ENCODE data around the gene DTX1. TPM values are rescaled to one million over a fixed set of nuclear protein-coding genes. Genes with fewer than 3 reads are reported as not detected.

DTX1 gene
- total and polyA plus RNA-seq, 2 donors (not counting 1 experiment from before 2014, with no cell fraction given): 47.0 to 49.5 TPM

DNA sequence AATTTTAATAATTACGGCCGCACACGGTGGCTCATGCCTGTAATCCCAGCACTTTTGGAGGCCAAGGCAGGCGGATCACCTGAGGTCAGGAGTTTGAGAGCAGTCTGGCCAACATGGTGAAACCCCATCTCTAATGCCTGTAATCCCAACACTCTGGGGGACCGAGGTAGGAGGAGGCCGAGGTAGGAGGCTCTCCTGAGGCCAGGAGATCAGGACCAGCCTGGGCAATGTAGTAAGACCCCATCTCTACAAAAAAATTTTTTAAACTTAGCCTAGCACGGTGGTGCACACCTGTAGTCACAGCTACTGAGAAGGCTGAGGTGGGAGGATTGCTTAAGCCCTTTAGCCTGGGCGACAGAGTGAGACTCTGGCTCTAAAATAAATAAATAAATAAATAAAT lies 87.4 kb downstream of the DTX1 start:
- no peak for ATAC-seq (ENCODE audit: low read depth)
- peak overlapping the region; percentile 41 for H3K27ac Mint-ChIP-seq

GRCh38 chr12:113144806-113145205 lies 88.3 kb downstream of the DTX1 start:
- CTCF ChIA-PET: interaction anchor here (0.9 to 1.0 kb wide), 3 partner anchors 8 to 96 kb away, joined by 3 to 5 read pairs (median 4); no protein-coding TSS in a partner anchor
- POLR2A ChIA-PET: no interaction called here
- H4K20me1 ChIP-seq (ENCODE audit: control insufficient read depth, insufficient read depth, low read length, poor library complexity, severe bottlenecking): no peaks in the 10 kb centered on the region
- H2AFZ ChIP-seq (ENCODE audit: insufficient read depth, low read depth, low read length, poor library complexity, severe bottlenecking): no peak overlapping the region
- ATAC-seq (ENCODE audit: low read depth) (no peak), DNase-seq (no peak)
- no peak overlapping the region for H3K4me2 ChIP-seq (replicated peaks; ENCODE audit: low read depth, low read length, poor library complexity, severe bottlenecking)
- Mint-ChIP-seq H3K27me3 (no peaks in the 10 kb centered on the region), H3K4me1 (peaks cover 19% of the 10 kb centered on the region), H3K9me3 (ENCODE audit: insufficient read depth) (peaks cover 3% of the 10 kb centered on the region), H3K27ac (no peak overlapping the region), H3K4me3 (no peak overlapping the region)
- no peak overlapping the region for H3K27ac ChIP-seq (ENCODE audit: low read length in 2 of 2)
- TF ChIP-seq EZH2 (IDR thresholded peaks at IDR 0.05; ENCODE audit: borderline replicate concordance, insufficient read depth, low read depth, low read length, poor library complexity, severe bottlenecking) (no peak), CTCF (IDR thresholded peaks at IDR 0.05) (no peak)
- WGBS (ENCODE audit: insufficient coverage): 93% methylated on average over 2 of the region's 5 CpGs
- no peak overlapping the region for H3K9ac ChIP-seq (ENCODE audit: low read length)
- H3K9me3 ChIP-seq (ENCODE audit: control extremely low read depth in 1 of 3, control insufficient read depth in 2 of 3, insufficient read depth in 1 of 3, low read length in 2 of 3): peaks cover 0 to 6% (median 1%) of the 10 kb centered on the region in 3 donors
- no peaks in the 10 kb centered on the region for H3K79me2 ChIP-seq (ENCODE audit: control insufficient read depth, insufficient read depth, low read length)
- intact Hi-C loops (cut with micrococcal nuclease): no loop called here
- H3K4me1 ChIP-seq (ENCODE audit: control insufficient read depth in 2 of 2, insufficient read depth in 2 of 2, low read length in 2 of 2): peaks cover 14 to 17% of the 10 kb centered on the region in 2 donors
- no peak overlapping the region for H3K4me3 ChIP-seq (ENCODE audit: control extremely low read depth in 1 of 5, extremely low read depth in 1 of 5, insufficient read depth in 1 of 5, low read depth in 2 of 5, low read length in 4 of 5)
- H3K36me3 ChIP-seq (replicated peaks in 1 of 2; ENCODE audit: control extremely low read depth in 1 of 2, control insufficient read depth in 1 of 2, extremely low read depth in 1 of 2, insufficient read depth in 2 of 2, low read length in 1 of 2): no peaks in the 10 kb centered on the region
- H3K27me3 ChIP-seq (replicated peaks in 1 of 4; ENCODE audit: control extremely low read depth in 1 of 4, control insufficient read depth in 3 of 4, insufficient read depth in 4 of 4, low read length in 3 of 4): no peaks in the 10 kb centered on the region

More for the DNA sequence above, 87.4 kb downstream of the DTX1 start:
- Histone ChIP-seq H3K36me3 (replicated peaks in 1 of 2; ENCODE audit: control extremely low read depth in 1 of 2, control insufficient read depth in 1 of 2, extremely low read depth in 1 of 2, insufficient read depth in 2 of 2, low read length in 1 of 2) (no peaks in the 10 kb centered on the region), H3K4me1 (ENCODE audit: control insufficient read depth in 2 of 2, insufficient read depth in 2 of 2, low read length in 2 of 2) (peaks cover 14 to 17% of the 10 kb centered on the region in 2 donors), H3K27me3 (replicated peaks in 1 of 4; ENCODE audit: control extremely low read depth in 1 of 4, control insufficient read depth in 3 of 4, insufficient read depth in 4 of 4, low read length in 3 of 4) (no peaks in the 10 kb centered on the region), H3K79me2 (ENCODE audit: control insufficient read depth, insufficient read depth, low read length) (no peaks in the 10 kb centered on the region), H3K9ac (ENCODE audit: low read length) (no peak overlapping the region), H3K4me2 (replicated peaks; ENCODE audit: low read depth, low read length, poor library complexity, severe bottlenecking) (no peak overlapping the region), H3K27ac (ENCODE audit: low read length in 2 of 2) (no peak overlapping the region), H4K20me1 (ENCODE audit: control insufficient read depth, insufficient read depth, low read length, poor library complexity, severe bottlenecking) (no peaks in the 10 kb centered on the region), H3K9me3 (ENCODE audit: control extremely low read depth in 1 of 3, control insufficient read depth in 2 of 3, insufficient read depth in 1 of 3, low read length in 2 of 3) (peaks cover 0 to 6% (median 1%) of the 10 kb centered on the region in 3 donors), H2AFZ (ENCODE audit: insufficient read depth, low read depth, low read length, poor library complexity, severe bottlenecking) (no peak overlapping the region), H3K4me3 (ENCODE audit: control extremely low read depth in 1 of 5, extremely low read depth in 1 of 5, insufficient read depth in 1 of 5, low read depth in 2 of 5, low read length in 4 of 5) (no peak overlapping the region)
- TF ChIP-seq EZH2 (IDR thresholded peaks at IDR 0.05; ENCODE audit: borderline replicate concordance, insufficient read depth, low read depth, low read length, poor library complexity, severe bottlenecking) (no peak), CTCF (IDR thresholded peaks at IDR 0.05) (no peak)
- CTCF ChIA-PET: no interaction called here
- Mint-ChIP-seq H3K4me3 (no peak overlapping the region), H3K9me3 (ENCODE audit: insufficient read depth) (peaks cover 3% of the 10 kb centered on the region), H3K4me1 (peaks cover 19% of the 10 kb centered on the region), H3K27me3 (no peaks in the 10 kb centered on the region)
- POLR2A ChIA-PET: no interaction called here
- intact Hi-C loops (cut with micrococcal nuclease): no loop called here
- WGBS (ENCODE audit: insufficient coverage): 100% methylated on average over 4 of the region's 8 CpGs
- DNase-seq: no peak
